Panc1 (cell line): ENCODE measurements around the gene HES7. TPM values are rescaled to one million over a fixed set of nuclear protein-coding genes. Genes with fewer than 3 reads are reported as not detected.

ENCODE experiments used
- ATAC-seq: fragments of 200-7000 bp; cut with Tn5 transposase; 2 replicates; pipeline ENCODE4 v1.9.1; 2020; ENCODE audit warnings: mild to moderate bottlenecking, moderate library complexity
- BruUV-seq: library from RNA; stranded (reverse); fragments of 400-500 nt; replicated peaks from 2 replicates; lab custom pipeline; 2021; lab: Mats Ljungman, UMichigan
- CTCF ChIA-PET: fragments of 300-600 bp; sonication (Branson Sonifier 250); formaldehyde crosslinking; loops from one replicate; lab custom pipeline; 2022; ENCODE audit warnings: antibody characterized with exemption; lab: Charles Lee
- POLR2A ChIA-PET: fragments of 300-600 bp; sonication (Branson Sonifier 250); formaldehyde crosslinking; loops from one replicate; lab custom pipeline; 2022; ENCODE audit warnings: antibody characterized with exemption; lab: Charles Lee
- DNase-seq: peaks from one replicate; pipeline ENCODE4 v3.0.0-alpha.2; 2010; ENCODE audit warnings: low read depth, low spot score
- H3K27ac ChIP-seq: 2 replicates; pipeline ENCODE4 v1.5.1; 2011; ENCODE audit warnings: mild to moderate bottlenecking, low read length, inconsistent platforms
- H3K27me3 ChIP-seq: fragments of 200-500 bp; sonication (Bioruptor generic); 2 replicates; pipeline ENCODE4 v1.6.0; 2014; ENCODE audit warnings: low read length, inconsistent platforms; ENCODE audit not compliant: control insufficient read depth, insufficient read depth
- H3K36me3 ChIP-seq: fragments of 200-500 bp; sonication (Bioruptor generic); 2 replicates; pipeline ENCODE4 v1.5.1; 2014; ENCODE audit warnings: inconsistent platforms, mild to moderate bottlenecking, low read length, moderate library complexity; ENCODE audit not compliant: control insufficient read depth, insufficient read depth
- H3K4me1 ChIP-seq: 2 replicates; pipeline ENCODE4 v1.5.1; 2011; ENCODE audit warnings: inconsistent platforms, mild to moderate bottlenecking, low read length, moderate library complexity; ENCODE audit not compliant: control insufficient read depth, insufficient read depth
- H3K4me3 ChIP-seq, 2 experiments: 2 replicates each; pipeline ENCODE4 v1.5.1; 2011 to 2012; ENCODE audit warnings: low read depth in 2 of 2, low read length in 2 of 2, mild to moderate bottlenecking in 2 of 2, inconsistent platforms in 1 of 2, moderate library complexity in 1 of 2
- H3K9me3 ChIP-seq: fragments of 200-500 bp; sonication (Bioruptor generic); 2 replicates; pipeline ENCODE4 v1.5.1; 2014; ENCODE audit warnings: low read depth, mild to moderate bottlenecking, inconsistent platforms, low read length, moderate library complexity; ENCODE audit not compliant: control insufficient read depth, insufficient read depth
- POLR2AphosphoS5 ChIP-seq: IDR thresholded peaks from 2 replicates; pipeline ENCODE4 v1.6.1; 2012; ENCODE audit warnings: mild to moderate bottlenecking, low read depth, low read length, moderate library complexity
- SIN3A ChIP-seq: IDR thresholded peaks from 2 replicates; pipeline ENCODE4 v1.6.1; 2012; ENCODE audit warnings: low read depth, mild to moderate bottlenecking, low read length, moderate library complexity, borderline replicate concordance; ENCODE audit not compliant: insufficient read depth
- TCF7L2 ChIP-seq: IDR thresholded peaks from 2 replicates; pipeline ENCODE4 v1.6.1; 2011; ENCODE audit warnings: mild to moderate bottlenecking, low read depth, low read length, inconsistent platforms
- in situ Hi-C: cut with HindIII; loops from 2 replicates; pipeline ENCODE4 v1.10.0; 2016; ENCODE audit warnings: low sequenced_read_pairs, low pct_unique_long_range_greater_than_20kb
- intact Hi-C: fragments of 100-400 bp; cut with micrococcal nuclease; formaldehyde crosslinking; loops from one replicate; pipeline ENCODE4 v1.10.0; 2022; ENCODE audit not compliant: unreplicated experiment
- total RNA-seq: library from RNA; stranded (reverse); gene quantifications from one replicate; pipeline ENCODE4 v1.2.1, GENCODE V29; 2021; ENCODE audit not compliant: unreplicated experiment
- TF ChIP-seq, protein P1 (sequence below), 2 experiments: IDR thresholded peaks; 2 replicates each; pipeline ENCODE4 v1.6.1; 2011 to 2012; ENCODE audit warnings: low read depth in 2 of 2, control low read depth in 1 of 2, low read length in 1 of 2, mild to moderate bottlenecking in 1 of 2, moderate library complexity in 1 of 2; ENCODE audit not compliant: insufficient read depth in 1 of 2
- TF ChIP-seq, protein P2 (sequence below): fragments of 450-650 bp; IDR thresholded peaks from 2 replicates; pipeline ENCODE4 v1.5.1; 2017; ENCODE audit warnings: mild to moderate bottlenecking

The HES7 gene
- total RNA-seq, 1 experiment from 2014 or later = 4.0 TPM

DNA sequence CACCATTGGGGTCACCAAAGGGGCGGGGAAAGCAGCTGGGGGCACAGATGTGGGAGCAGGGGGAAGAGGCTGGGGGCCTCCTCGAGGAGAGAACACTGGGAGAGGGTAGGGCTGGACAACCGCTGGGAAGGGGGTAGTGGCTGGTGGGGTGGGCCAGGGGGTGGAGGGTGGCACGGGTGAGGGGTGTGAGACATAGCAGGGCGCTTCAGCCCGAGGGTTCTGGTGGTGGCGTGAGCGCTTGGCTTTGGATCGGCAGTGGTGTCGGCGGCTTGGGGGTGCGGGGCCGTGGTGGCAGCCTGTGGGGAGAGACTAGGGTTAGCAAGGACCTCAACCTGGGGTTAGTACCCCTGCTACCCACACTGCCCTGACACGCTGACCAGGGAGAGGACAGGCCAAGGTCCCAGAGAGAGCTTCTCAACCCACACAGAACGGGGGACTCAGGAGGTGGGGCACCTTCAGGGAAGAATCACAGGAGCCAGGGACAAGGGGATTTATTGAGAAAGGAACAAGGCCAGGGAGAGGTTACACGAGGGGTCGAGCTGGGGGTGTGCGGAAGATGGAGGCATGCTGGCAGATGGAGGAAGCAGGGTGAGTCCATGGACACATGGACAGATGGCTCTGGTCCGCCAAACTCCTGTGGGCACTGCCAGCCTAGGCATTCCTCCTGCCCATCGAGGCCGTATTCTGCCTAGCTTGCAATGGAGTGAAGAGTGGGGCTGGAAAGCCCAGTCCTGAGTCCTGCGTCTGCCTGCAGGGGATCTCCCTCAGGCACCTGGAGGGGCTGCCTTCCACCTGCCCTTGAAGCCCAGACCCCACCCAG is 19.9 kb upstream of the HES7 start:
- Histone ChIP-seq H3K27me3 (no peaks in the 10 kb centered on the region), H3K4me3 (no peak overlapping the region), H3K9me3 (no peaks in the 10 kb centered on the region), H3K36me3 (no peaks in the 10 kb centered on the region; the same call in 1 of the 2 replicates), H3K4me1 (no peaks in the 10 kb centered on the region), H3K27ac (no peak overlapping the region)
- TF ChIP-seq, protein P1, sequence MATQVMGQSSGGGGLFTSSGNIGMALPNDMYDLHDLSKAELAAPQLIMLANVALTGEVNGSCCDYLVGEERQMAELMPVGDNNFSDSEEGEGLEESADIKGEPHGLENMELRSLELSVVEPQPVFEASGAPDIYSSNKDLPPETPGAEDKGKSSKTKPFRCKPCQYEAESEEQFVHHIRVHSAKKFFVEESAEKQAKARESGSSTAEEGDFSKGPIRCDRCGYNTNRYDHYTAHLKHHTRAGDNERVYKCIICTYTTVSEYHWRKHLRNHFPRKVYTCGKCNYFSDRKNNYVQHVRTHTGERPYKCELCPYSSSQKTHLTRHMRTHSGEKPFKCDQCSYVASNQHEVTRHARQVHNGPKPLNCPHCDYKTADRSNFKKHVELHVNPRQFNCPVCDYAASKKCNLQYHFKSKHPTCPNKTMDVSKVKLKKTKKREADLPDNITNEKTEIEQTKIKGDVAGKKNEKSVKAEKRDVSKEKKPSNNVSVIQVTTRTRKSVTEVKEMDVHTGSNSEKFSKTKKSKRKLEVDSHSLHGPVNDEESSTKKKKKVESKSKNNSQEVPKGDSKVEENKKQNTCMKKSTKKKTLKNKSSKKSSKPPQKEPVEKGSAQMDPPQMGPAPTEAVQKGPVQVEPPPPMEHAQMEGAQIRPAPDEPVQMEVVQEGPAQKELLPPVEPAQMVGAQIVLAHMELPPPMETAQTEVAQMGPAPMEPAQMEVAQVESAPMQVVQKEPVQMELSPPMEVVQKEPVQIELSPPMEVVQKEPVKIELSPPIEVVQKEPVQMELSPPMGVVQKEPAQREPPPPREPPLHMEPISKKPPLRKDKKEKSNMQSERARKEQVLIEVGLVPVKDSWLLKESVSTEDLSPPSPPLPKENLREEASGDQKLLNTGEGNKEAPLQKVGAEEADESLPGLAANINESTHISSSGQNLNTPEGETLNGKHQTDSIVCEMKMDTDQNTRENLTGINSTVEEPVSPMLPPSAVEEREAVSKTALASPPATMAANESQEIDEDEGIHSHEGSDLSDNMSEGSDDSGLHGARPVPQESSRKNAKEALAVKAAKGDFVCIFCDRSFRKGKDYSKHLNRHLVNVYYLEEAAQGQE (IDR thresholded peaks at IDR 0.05; ENCODE audit: insufficient read depth in 1 of 2, low read depth in 2 of 2, low read length in 1 of 2) = no peak
- TF ChIP-seq, protein P2, sequence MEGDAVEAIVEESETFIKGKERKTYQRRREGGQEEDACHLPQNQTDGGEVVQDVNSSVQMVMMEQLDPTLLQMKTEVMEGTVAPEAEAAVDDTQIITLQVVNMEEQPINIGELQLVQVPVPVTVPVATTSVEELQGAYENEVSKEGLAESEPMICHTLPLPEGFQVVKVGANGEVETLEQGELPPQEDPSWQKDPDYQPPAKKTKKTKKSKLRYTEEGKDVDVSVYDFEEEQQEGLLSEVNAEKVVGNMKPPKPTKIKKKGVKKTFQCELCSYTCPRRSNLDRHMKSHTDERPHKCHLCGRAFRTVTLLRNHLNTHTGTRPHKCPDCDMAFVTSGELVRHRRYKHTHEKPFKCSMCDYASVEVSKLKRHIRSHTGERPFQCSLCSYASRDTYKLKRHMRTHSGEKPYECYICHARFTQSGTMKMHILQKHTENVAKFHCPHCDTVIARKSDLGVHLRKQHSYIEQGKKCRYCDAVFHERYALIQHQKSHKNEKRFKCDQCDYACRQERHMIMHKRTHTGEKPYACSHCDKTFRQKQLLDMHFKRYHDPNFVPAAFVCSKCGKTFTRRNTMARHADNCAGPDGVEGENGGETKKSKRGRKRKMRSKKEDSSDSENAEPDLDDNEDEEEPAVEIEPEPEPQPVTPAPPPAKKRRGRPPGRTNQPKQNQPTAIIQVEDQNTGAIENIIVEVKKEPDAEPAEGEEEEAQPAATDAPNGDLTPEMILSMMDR = no peak
- TF ChIP-seq TCF7L2 (no peak), SIN3A (no peak)
- DNase-seq (no peak), ATAC-seq (no peak)
- BruUV-seq = no TSS peak
- POLR2A ChIA-PET = no interaction called here
- CTCF ChIA-PET = no interaction called here
- in situ Hi-C loops = no loop called here
- intact Hi-C loops = no loop called here

DNA sequence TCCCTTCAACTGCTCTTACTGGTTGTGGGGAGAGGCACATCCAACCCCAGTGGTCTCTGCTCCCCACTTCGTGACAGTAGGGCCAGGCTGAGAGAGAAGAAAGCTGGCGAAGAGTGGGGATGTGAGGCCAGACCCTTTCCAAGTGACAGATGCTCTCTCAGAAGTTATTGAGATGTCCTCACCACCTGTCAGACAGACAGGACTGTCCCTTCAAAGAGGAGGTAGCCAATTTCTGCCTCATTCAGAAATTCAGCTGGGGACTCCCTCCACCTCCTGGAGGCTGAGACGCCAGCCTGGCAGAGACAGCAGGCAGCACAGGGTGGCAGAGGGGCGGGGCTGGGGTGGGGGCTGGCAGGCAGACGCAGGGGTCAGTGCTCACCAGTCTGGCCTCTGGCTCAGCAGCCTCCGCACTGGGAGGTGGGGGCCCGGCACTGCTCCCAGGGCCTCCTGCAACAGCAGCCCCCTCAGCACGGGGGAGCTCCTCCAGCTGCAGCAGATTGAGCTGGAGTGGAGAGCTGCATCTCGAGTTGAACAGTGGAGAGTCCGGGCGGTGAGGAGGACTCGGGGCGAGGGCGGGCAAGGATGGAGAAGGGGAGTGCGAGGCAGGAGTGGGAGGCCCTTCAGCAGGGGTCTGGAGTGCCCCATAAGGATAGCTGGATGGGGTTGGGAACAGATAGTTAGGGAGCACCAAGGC is 19.1 kb upstream of the HES7 start:
- no peak for ATAC-seq
- TF ChIP-seq, protein P1 (IDR thresholded peaks at IDR 0.05; ENCODE audit: insufficient read depth in 1 of 2, low read depth in 2 of 2, low read length in 1 of 2) = no peak
- TF ChIP-seq, protein P2 = no peak
- no peak for TF ChIP-seq SIN3A
- TF ChIP-seq POLR2AphosphoS5 = no peak
- no peak for TF ChIP-seq TCF7L2
- no peak for DNase-seq
- no peaks in the 10 kb centered on the region; the same call in 1 of the 2 replicates for H3K36me3 ChIP-seq
- H3K4me3 ChIP-seq = no peak overlapping the region
- H3K9me3 ChIP-seq = no peaks in the 10 kb centered on the region
- BruUV-seq = no TSS peak
- in situ Hi-C loops (no loop called here), intact Hi-C loops (no loop called here)
- no peaks in the 10 kb centered on the region for H3K4me1 ChIP-seq
- H3K27ac ChIP-seq = no peak overlapping the region
- H3K27me3 ChIP-seq = no peaks in the 10 kb centered on the region
- ChIA-PET POLR2A (no interaction called here), CTCF (no interaction called here)
